GM12878 (cell line): ENCODE measurements around the gene CHN2. TPM values are rescaled to one million over a fixed set of nuclear protein-coding genes. Genes with fewer than 3 reads are reported as not detected.

Experiments used
- ATF7 ChIP-seq: fragments of 450-650 bp; IDR thresholded peaks from 2 replicates; pipeline ENCODE4 v1.6.1; 2016; ENCODE audit warnings: low read depth, mild to moderate bottlenecking
- BCL11A ChIP-seq: IDR thresholded peaks from 2 replicates; pipeline ENCODE4 v1.6.1; 2011; ENCODE audit warnings: low read depth, low read length
- BMI1 ChIP-seq: fragments of 450-650 bp; IDR thresholded peaks from 2 replicates; pipeline ENCODE4 v1.6.1; 2016; ENCODE audit warnings: mild to moderate bottlenecking, moderate library complexity, borderline replicate concordance
- CBFB ChIP-seq: IDR thresholded peaks from 2 replicates; pipeline ENCODE4 v1.6.1; 2016; ENCODE audit warnings: antibody characterized with exemption, low read depth
- DPF2 ChIP-seq: fragments of 450-650 bp; IDR thresholded peaks from 2 replicates; pipeline ENCODE4 v1.6.1; 2017; ENCODE audit warnings: mild to moderate bottlenecking
- EP300 ChIP-seq, 2 experiments: fragments of 150-350 bp in 1 of 2; IDR thresholded peaks; 2 replicates each; pipeline ENCODE4 v1.6.1; 2011 to 2012; ENCODE audit warnings: low read depth in 2 of 2, low read length in 2 of 2, borderline replicate concordance in 1 of 2, improper control_type of control experiment in 1 of 2, inconsistent platforms in 1 of 2; ENCODE audit not compliant: control insufficient read depth in 1 of 2
- GABPA ChIP-seq: IDR thresholded peaks from 2 replicates; pipeline ENCODE4 v1.6.1; 2014; ENCODE audit warnings: antibody characterized with exemption, low read depth, mild to moderate bottlenecking, inconsistent platforms
- GATAD2B ChIP-seq: fragments of 450-650 bp; conservative IDR thresholded peaks from 2 replicates; pipeline ENCODE4 v1.6.1; 2017; ENCODE audit warnings: low read depth, mild to moderate bottlenecking, moderate library complexity
- HCFC1 ChIP-seq: fragments of 150-350 bp; IDR thresholded peaks from 2 replicates; pipeline ENCODE4 v1.6.1; 2014; ENCODE audit warnings: low read length
- IKZF2 ChIP-seq, 2 experiments: fragments of 450-650 bp; IDR thresholded peaks; 2 replicates each; pipeline ENCODE4 v1.6.1; 2017; ENCODE audit warnings: mild to moderate bottlenecking in 2 of 2, moderate library complexity in 2 of 2
- IRF4 ChIP-seq: IDR thresholded peaks from 2 replicates; pipeline ENCODE4 v1.6.1; 2011; ENCODE audit warnings: low read depth, low read length
- JUNB ChIP-seq: IDR thresholded peaks from 2 replicates; pipeline ENCODE4 v1.6.1; 2016; ENCODE audit warnings: antibody characterized with exemption, mild to moderate bottlenecking
- MEF2A ChIP-seq: IDR thresholded peaks from 2 replicates; pipeline ENCODE4 v1.6.1; 2011; ENCODE audit warnings: low read depth, mild to moderate bottlenecking, low read length, moderate library complexity; ENCODE audit not compliant: insufficient read depth
- NR2F1 ChIP-seq: fragments of 450-650 bp; conservative IDR thresholded peaks from 2 replicates; pipeline ENCODE4 v1.6.1; 2017; ENCODE audit warnings: mild to moderate bottlenecking
- POLR2AphosphoS2 ChIP-seq: IDR thresholded peaks from 2 replicates; pipeline ENCODE4 v1.6.1; 2011; ENCODE audit warnings: low read depth, mild to moderate bottlenecking, low read length, improper control_type of control experiment, moderate library complexity
- POU2F2 ChIP-seq: IDR thresholded peaks from 3 replicates; pipeline ENCODE4 v1.6.1; 2011; ENCODE audit warnings: low read depth, mild to moderate bottlenecking, low read length, borderline replicate concordance
- SIN3A ChIP-seq: IDR thresholded peaks from 2 replicates; pipeline ENCODE4 v1.6.1; 2012; ENCODE audit warnings: low read depth, low read length, improper control_type of control experiment
- SMARCA5 ChIP-seq: fragments of 450-650 bp; IDR thresholded peaks from 2 replicates; pipeline ENCODE4 v1.6.1; 2017; ENCODE audit warnings: mild to moderate bottlenecking
- SP1 ChIP-seq: IDR thresholded peaks from one replicate; pipeline ENCODE4 v1.6.1; 2011; ENCODE audit warnings: low read depth, low read length
- SPI1 ChIP-seq: IDR thresholded peaks from 2 replicates; pipeline ENCODE4 v1.6.1; 2011; ENCODE audit warnings: low read depth, mild to moderate bottlenecking, low read length, moderate library complexity, borderline replicate concordance; ENCODE audit not compliant: insufficient read depth
- TCF12 ChIP-seq: IDR thresholded peaks from 2 replicates; pipeline ENCODE4 v1.6.1; 2011; ENCODE audit warnings: low read depth, mild to moderate bottlenecking, low read length
- ZNF217 ChIP-seq: fragments of 450-650 bp; IDR thresholded peaks from 2 replicates; pipeline ENCODE4 v1.6.1; 2017; ENCODE audit warnings: antibody characterized with exemption, mild to moderate bottlenecking
- ZNF274 ChIP-seq: IDR thresholded peaks from one replicate; pipeline ENCODE4 v1.8.0; 2011; ENCODE audit not compliant: insufficient read length, insufficient read depth
- polyA plus RNA-seq, 11 experiments: library from polyadenylated mRNA; depleted of rRNA in 4 of 11; unstranded in 6 of 11; stranded (reverse) in 5 of 11; fragments of >200 nt; fragmentation: Nextera tagmentation in 4 of 11; fragmentation: Illumina TruSeq in 1 of 11; extraction: Ambion mirVana in 4 of 11; extraction: Trizol in 1 of 11; gene quantifications; 1 replicate in 1 of 11; 2 replicates in 10 of 11; pipeline versions ENCODE4 v1.2.1 to v1.2.3, GENCODE V29; 2011 to 2016; ENCODE audit warnings: inconsistent platforms in 2 of 11, missing spikeins in 2 of 11, low read depth in 1 of 11
- total RNA-seq, 4 experiments: library from RNA; depleted of rRNA in 3 of 4; stranded (reverse); fragments of >200 nt in 3 of 4; fragmentation: Illumina TruSeq in 1 of 4; extraction: Trizol in 1 of 4; gene quantifications; 2 replicates each; pipeline versions ENCODE4 v1.2.1 to v1.2.3, GENCODE V29; 2013 to 2021
- TF ChIP-seq, protein P1 (sequence below): fragments of 450-650 bp; IDR thresholded peaks from 2 replicates; pipeline ENCODE4 v1.6.1; 2016; ENCODE audit warnings: mild to moderate bottlenecking
- TF ChIP-seq, protein P2 (sequence below): IDR thresholded peaks from 2 replicates; pipeline ENCODE4 v1.6.1; 2011; ENCODE audit warnings: mild to moderate bottlenecking, low read depth, low read length, moderate library complexity; ENCODE audit not compliant: insufficient replicate concordance
- TF ChIP-seq, protein P3 (sequence below): fragments of 450-650 bp; IDR thresholded peaks from 2 replicates; pipeline ENCODE4 v1.6.1; 2017; ENCODE audit warnings: low read depth, mild to moderate bottlenecking, moderate library complexity
- TF ChIP-seq, protein P4 (sequence below): IDR thresholded peaks from 2 replicates; pipeline ENCODE4 v1.6.1; 2011; ENCODE audit warnings: borderline replicate concordance, low read depth, mild to moderate bottlenecking, moderate library complexity, mixed read lengths, low read length; ENCODE audit not compliant: insufficient read depth; ENCODE audit errors: extremely low read length
- TF ChIP-seq, protein P5 (sequence below): fragments of 150-350 bp; IDR thresholded peaks from 2 replicates; pipeline ENCODE4 v1.6.1; 2014; ENCODE audit warnings: mild to moderate bottlenecking, low read depth, low read length

The CHN2 gene
- total and polyA plus RNA-seq, 10 of the 15 experiments (the other 5 are each of a cell fraction or from before 2014, with no cell fraction given) = 0.11 to 3.8 (median 0.37) TPM; not detected in 2

DNA sequence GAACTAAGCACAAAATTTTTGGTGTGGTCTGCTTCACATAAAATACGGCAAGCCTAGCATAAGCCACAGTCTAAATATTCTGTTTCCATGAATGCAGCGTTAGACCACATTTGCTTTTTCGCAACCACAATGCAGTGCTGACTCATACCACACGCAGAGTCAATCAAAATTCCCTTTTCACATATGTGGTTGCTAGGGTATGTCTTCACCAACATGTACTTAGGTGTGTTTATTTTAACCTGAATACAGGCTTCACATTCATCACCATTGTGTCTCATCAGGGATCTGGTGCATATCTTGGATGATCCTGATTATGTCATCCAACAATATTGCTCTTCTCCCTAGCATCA, 90.8 kb downstream of the CHN2 start (continued):
- peak; percentile 83; the same call in 1 of the 3 replicates for TF ChIP-seq POU2F2
- TF ChIP-seq NR2F1 = peak; percentile 58; the same call in 1 of the 2 replicates
- TF ChIP-seq, protein P1, sequence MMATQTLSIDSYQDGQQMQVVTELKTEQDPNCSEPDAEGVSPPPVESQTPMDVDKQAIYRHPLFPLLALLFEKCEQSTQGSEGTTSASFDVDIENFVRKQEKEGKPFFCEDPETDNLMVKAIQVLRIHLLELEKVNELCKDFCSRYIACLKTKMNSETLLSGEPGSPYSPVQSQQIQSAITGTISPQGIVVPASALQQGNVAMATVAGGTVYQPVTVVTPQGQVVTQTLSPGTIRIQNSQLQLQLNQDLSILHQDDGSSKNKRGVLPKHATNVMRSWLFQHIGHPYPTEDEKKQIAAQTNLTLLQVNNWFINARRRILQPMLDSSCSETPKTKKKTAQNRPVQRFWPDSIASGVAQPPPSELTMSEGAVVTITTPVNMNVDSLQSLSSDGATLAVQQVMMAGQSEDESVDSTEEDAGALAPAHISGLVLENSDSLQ = peak; percentile 94
- no peak for TF ChIP-seq CBFB
- no peak for TF ChIP-seq SP1
- no peak for TF ChIP-seq GABPA
- TF ChIP-seq, protein P2, sequence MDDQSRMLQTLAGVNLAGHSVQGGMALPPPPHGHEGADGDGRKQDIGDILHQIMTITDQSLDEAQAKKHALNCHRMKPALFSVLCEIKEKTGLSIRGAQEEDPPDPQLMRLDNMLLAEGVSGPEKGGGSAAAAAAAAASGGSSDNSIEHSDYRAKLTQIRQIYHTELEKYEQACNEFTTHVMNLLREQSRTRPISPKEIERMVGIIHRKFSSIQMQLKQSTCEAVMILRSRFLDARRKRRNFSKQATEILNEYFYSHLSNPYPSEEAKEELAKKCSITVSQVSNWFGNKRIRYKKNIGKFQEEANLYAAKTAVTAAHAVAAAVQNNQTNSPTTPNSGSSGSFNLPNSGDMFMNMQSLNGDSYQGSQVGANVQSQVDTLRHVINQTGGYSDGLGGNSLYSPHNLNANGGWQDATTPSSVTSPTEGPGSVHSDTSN = peak; percentile 79
- no peak for TF ChIP-seq POLR2AphosphoS2
- TF ChIP-seq, protein P3, sequence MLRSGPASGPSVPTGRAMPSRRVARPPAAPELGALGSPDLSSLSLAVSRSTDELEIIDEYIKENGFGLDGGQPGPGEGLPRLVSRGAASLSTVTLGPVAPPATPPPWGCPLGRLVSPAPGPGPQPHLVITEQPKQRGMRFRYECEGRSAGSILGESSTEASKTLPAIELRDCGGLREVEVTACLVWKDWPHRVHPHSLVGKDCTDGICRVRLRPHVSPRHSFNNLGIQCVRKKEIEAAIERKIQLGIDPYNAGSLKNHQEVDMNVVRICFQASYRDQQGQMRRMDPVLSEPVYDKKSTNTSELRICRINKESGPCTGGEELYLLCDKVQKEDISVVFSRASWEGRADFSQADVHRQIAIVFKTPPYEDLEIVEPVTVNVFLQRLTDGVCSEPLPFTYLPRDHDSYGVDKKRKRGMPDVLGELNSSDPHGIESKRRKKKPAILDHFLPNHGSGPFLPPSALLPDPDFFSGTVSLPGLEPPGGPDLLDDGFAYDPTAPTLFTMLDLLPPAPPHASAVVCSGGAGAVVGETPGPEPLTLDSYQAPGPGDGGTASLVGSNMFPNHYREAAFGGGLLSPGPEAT = peak; percentile 78
- TF ChIP-seq HCFC1 = no peak
- TF ChIP-seq SMARCA5 = no peak
- TF ChIP-seq ZNF217 = peak; percentile 53; the same call in 1 of the 2 replicates
- TF ChIP-seq DPF2 = peak; percentile 93
- peak; percentile 61 for TF ChIP-seq ATF7
- TF ChIP-seq IRF4 = peak; percentile 84; the same call in 1 of the 2 replicates
- TF ChIP-seq IKZF2 (IDR thresholded peaks at IDR 0.05) = peak; percentile 93 to 95
- TF ChIP-seq, protein P4, sequence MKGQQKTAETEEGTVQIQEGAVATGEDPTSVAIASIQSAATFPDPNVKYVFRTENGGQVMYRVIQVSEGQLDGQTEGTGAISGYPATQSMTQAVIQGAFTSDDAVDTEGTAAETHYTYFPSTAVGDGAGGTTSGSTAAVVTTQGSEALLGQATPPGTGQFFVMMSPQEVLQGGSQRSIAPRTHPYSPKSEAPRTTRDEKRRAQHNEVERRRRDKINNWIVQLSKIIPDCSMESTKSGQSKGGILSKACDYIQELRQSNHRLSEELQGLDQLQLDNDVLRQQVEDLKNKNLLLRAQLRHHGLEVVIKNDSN = no peak
- 0 out of 2 replicates have a peak, but pooled peaks have one; percentile 46 for TF ChIP-seq TCF12
- TF ChIP-seq, protein P5, sequence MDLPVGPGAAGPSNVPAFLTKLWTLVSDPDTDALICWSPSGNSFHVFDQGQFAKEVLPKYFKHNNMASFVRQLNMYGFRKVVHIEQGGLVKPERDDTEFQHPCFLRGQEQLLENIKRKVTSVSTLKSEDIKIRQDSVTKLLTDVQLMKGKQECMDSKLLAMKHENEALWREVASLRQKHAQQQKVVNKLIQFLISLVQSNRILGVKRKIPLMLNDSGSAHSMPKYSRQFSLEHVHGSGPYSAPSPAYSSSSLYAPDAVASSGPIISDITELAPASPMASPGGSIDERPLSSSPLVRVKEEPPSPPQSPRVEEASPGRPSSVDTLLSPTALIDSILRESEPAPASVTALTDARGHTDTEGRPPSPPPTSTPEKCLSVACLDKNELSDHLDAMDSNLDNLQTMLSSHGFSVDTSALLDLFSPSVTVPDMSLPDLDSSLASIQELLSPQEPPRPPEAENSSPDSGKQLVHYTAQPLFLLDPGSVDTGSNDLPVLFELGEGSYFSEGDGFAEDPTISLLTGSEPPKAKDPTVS = no peak
- TF ChIP-seq SPI1 = no peak
- peak; percentile 48 for TF ChIP-seq JUNB
- TF ChIP-seq GATAD2B = 0 out of 2 replicates have a peak, but pooled peaks have one; percentile 28
- no peak for TF ChIP-seq MEF2A
- peak; percentile 88; a peak in 3 of 4 replicates for TF ChIP-seq EP300 (IDR thresholded peaks at IDR 0.05; ENCODE audit: borderline replicate concordance in 1 of 2, control insufficient read depth in 1 of 2, low read depth in 2 of 2, low read length in 2 of 2)
- 0 out of 2 replicates have a peak, but pooled peaks have one; percentile 47 for TF ChIP-seq BMI1
- no peak for TF ChIP-seq ZNF274
- TF ChIP-seq SIN3A = no peak
- TF ChIP-seq BCL11A = peak; percentile 89
